EL (cell line): ENCODE data around the gene COPS3.

Source experiments
- DNase-seq: peaks from one replicate; pipeline ENCODE4 v3.0.0-alpha.2; 2016

The COPS3 gene

DNA sequence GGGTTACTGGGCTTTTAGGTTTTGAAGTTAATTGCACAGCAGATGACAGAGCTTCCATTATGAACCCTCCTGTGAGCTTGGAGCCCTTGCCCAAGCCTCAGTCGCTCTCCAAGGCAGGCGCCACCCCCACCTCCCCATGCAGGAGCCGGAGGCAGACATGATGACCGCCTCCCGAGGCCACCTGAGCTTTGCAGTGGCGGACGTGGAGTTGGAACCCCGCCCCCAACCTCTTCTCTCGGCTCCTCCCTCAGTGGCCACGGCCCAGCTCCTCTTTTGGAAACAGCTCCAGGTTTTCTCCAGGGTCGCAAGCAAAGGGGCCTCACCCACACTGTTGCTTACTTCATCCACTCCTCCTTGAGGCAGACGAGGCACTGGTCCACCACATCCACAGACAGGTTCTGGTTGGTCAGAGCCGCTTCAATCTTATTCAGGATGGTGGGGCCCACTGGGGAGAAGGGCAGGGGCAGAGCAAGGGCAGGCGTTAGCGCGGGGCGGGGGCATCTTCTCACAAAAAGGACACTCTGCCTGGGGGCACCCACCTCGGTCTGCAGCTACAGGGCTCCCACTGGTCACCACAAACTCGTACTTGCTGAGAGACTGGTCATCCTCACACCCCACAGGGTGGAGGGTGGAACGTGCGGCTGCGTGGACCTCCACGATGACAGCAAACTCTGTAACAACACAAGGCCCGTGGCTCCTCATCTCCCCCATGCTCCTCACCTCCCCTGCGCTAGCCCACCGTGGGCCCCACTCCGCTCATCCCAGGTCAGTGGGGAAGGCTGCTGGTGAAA lies 66.2 kb downstream of the COPS3 start:
- no peak for DNase-seq

DNA sequence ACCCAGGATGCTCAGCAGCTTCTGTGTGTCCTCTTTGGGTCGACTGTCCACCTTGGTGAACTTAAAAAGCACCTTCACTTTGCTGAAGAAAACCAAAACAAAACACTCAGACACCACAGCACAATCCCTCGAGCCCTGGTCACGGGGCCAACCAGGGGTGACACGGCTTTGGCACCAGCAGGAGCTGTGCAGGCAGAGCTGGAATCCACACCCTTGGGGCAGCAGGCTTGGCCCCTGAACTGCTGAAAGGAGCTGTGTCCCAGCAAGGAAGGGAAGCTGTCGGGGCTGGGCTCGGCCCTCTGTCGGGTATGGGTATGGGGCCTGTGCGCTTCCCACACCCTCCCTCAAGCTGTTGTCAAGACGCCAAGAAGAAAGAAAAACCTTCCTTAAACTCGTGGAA lies 67.3 kb downstream of the COPS3 start:
- no peak for DNase-seq

DNA sequence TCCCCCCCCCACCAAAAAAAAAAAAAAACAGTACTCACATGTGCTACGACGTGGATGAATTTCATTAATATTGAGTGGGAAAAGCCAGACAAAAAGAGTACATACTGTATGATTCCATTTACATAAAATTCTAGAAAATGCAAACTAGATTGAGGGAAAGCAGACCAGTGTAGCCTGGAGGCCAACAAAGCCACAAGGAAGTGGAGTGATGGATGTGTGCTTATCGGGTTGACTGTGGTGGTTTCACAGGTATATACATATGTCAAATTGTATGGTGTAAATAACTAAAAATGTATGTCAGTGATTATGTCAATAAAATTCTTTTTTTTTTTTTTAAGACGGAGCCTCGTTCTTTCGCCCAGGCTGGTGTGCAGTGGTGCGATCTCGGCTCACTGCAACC lies 73.0 kb downstream of the COPS3 start:
- no peak for DNase-seq

- no peak for DNase-seq
Measured at GRCh38 chr17:17206913-17207335, 74.1 kb downstream of the COPS3 start.

- peak; percentile 67 for DNase-seq
Measured at GRCh38 chr17:17206124-17206912, 74.7 kb downstream of the COPS3 start, which contains the start of gene PLD6. TSS of gene PLD6 (minus strand) at chr17:17206333. CDS start at chr17:17206286, 47 bp downstream.

DNA sequence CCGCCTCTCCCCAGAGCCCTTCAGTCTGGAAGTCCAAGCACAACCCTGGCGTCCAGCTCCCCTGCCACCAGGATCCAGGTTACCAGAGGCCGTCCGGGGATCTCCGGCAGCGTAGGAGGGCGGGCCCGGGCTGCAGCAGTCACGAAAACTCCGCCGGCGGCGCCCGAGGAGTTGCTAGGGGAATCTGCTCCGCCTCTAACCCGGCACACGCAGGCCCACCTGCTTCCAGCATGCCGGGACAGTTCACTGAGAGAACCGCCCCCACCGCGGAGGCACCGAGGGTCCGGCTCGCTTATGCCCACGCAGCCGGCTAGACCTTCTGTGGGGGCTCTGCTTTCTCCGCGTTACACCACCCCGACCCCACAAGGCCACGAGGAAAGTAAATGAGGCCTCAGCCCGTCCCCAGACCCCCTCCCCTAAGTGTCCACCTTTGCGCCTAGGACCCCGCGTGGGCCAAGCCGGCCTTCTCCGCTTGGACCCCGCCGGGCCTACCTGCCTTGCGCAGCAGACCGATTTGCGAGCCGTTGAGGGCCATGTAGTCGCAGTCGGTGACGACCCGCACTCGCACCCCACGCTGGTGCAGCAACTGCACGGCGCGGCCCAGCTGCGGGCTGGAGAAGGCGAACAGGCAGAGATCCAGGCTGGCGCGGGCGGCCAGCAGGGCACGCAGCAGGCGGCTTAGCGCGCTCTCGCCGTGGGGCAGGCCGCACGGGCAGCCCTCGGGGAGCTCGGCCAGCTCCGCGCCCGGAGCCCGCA lies 75.5 kb downstream of the COPS3 start:
- DNase-seq, result peak; percentile 67

GRCh38 chr17:17204635-17205231 lies 76.3 kb downstream of the COPS3 start:
- DNase-seq, result no peak

GRCh38 chr17:17204041-17204591 lies 76.9 kb downstream of the COPS3 start:
- DNase-seq, result no peak

DNA sequence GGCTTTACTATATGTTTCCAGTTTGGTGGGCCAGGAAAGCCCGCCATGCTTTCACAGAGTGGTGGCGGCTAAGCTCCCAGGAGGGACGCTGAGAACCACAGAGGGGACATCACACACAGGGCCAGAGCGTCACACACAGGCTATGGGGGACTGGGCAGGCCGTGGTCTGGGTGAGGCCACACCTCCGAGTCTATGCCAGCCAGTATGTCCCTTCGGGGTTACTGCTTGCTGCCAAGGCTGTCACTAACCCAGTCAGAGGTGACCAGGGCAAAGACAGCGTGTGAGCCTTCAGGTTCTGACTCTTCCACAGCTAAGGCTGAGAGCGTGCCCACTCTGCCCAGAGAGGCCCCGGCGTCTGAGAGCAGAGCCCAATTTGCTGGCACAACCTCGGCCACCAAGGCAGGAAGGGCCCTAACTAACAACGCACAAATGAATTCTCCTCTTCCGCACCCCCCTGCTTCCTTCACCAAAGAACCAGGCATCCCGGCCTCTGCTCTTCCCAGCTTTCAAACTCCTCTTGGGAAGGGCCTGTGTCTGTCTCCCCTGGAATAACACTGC lies 77.8 kb downstream of the COPS3 start:
- DNase-seq, result no peak

GRCh38 chr17:17201907-17202306 lies 79.1 kb downstream of the COPS3 start:
- DNase-seq, result no peak

GRCh38 chr17:17201271-17201670 lies 79.8 kb downstream of the COPS3 start:
- DNase-seq, result no peak

DNA sequence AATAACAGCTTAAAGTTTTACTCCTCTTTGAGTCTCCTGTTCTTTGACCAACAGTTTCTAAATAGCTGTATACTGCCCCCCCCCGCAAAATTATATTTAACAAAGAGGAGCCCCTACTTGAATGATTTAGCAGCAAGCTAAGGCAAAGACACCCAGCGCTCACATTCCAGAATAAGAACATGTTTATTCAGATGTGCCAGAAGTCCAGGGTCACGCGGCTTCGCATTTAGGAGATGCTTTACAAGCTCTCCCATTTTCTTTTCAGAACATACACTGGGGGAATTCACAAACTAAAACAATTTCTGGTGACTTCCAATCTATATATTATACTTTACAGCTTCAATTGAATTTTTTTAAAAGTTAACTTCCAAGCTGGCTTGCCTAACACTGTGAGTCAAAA lies 80.2 kb downstream of the COPS3 start:
- DNase-seq, result no peak

- DNase-seq, result no peak
Measured at GRCh38 chr17:17200311-17200710, 80.7 kb downstream of the COPS3 start.

DNA sequence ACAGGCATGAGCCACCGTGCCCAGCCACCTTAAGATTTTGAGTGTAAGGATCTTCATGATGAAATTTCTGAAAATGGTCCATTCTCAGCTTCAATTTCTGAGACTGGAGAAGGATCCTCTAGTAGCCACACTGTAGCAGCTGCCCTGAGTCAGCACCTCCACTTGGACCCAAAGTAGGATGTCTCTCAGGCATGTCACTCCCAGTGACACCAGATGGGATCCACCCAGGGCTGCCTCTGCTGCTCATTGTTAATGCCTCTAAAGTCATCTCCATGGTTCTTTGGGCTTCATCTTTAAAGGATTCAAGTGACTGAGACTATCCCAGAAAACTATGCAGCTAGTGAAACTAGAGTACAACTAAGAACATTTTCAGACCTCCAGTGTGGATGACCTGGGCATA lies 82.8 kb downstream of the COPS3 start:
- no peak for DNase-seq

DNA sequence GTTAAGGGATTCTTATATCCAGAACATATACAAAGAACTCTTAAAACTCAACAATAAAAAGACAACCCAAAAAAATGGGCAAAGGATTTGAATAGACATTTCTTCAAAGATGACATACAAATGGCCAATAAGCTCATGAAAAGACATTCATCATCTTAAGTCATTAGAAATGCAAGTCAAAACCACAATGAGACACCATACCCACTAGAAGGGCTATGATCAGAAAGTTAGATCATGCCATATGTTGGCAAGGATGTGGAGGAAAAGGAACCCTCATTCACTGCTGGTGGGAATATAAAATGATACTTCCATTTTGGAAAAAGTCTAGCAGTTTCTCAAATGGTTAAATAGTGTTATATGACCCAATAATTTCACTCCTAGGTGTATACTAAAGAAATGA lies 84.3 kb downstream of the COPS3 start:
- DNase-seq, result peak; percentile 18
